BJ (cell line): ENCODE results near the gene TEX2. TPM values are rescaled to one million over a fixed set of nuclear protein-coding genes. Genes with fewer than 3 reads are reported as not detected.

Source experiments
- CTCF ChIA-PET: fragments of 350-600 bp; formaldehyde crosslinking; extraction: SDS; loops from one replicate; lab custom pipeline; 2021; ENCODE audit warnings: antibody characterized with exemption, inconsistent platforms; lab: Yijun Ruan, JAX
- POLR2A ChIA-PET: fragments of 300-600 bp; sonication (Branson Sonifier 250); formaldehyde crosslinking; extraction: SDS; loops from one replicate; lab custom pipeline; 2021; ENCODE audit warnings: antibody characterized with exemption; lab: Charles Lee
- DNase-seq: peaks from one replicate; pipeline ENCODE4 v3.0.0-alpha.2; 2011; ENCODE audit warnings: low read depth
- H3K27me3 ChIP-seq: 2 replicates; pipeline ENCODE4 v1.6.0; 2011; ENCODE audit warnings: low read length; ENCODE audit not compliant: control insufficient read depth, insufficient read depth
- H3K36me3 ChIP-seq: 2 replicates; pipeline ENCODE4 v1.5.1; 2011; ENCODE audit warnings: low read length; ENCODE audit not compliant: control insufficient read depth, insufficient read depth
- H3K4me3 ChIP-seq: 2 replicates; pipeline ENCODE4 v1.5.1; 2011; ENCODE audit warnings: low read depth, mild to moderate bottlenecking, control low read depth, low read length
- polyA plus RNA-seq: library from polyadenylated mRNA; depleted of rRNA; stranded (reverse); fragments of >200 nt; gene quantifications from 2 replicates; pipeline ENCODE4 v1.2.3, GENCODE V29; 2011
- TF ChIP-seq, protein P1 (sequence below): IDR thresholded peaks from 2 replicates; pipeline ENCODE4 v1.5.1; 2011; ENCODE audit warnings: low read depth, mild to moderate bottlenecking, control low read depth, inconsistent platforms, low read length, moderate library complexity; ENCODE audit not compliant: insufficient read depth

Gene TEX2
- polyA plus RNA-seq, 1 experiment = 35.0 TPM

DNA sequence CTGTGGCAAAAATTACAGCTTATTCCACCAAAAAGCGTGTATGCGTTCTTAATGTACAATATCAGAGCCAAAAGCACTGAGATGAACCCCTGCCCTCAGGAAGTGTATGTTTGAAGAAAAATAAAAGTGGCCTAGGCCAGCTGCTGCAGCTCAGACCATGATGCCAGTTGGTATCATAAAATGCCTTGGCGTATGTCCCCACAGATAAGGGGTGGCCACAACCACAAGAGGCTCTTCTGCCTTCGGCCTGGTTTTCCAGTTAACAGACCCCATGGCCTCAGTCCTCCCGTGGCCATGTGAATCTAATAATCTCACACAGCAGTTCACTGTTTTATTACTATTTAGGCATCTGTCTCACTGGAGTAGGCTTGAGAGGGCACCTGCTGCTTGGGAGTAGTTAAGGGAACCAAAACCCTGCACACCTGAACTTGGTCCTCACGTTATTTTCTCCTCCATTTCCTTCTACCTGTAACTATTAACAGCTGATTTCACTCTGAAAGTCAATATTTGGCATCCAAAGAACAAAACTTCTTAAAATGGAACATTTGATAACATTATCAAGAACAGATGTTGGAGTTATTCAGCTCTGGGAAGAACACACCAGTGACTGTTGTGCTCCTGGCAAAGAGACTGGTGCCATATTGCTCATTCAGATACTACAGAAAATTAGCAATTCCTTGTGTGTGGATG, 98.3 kb downstream of the TEX2 start:
- TF ChIP-seq, protein P1, sequence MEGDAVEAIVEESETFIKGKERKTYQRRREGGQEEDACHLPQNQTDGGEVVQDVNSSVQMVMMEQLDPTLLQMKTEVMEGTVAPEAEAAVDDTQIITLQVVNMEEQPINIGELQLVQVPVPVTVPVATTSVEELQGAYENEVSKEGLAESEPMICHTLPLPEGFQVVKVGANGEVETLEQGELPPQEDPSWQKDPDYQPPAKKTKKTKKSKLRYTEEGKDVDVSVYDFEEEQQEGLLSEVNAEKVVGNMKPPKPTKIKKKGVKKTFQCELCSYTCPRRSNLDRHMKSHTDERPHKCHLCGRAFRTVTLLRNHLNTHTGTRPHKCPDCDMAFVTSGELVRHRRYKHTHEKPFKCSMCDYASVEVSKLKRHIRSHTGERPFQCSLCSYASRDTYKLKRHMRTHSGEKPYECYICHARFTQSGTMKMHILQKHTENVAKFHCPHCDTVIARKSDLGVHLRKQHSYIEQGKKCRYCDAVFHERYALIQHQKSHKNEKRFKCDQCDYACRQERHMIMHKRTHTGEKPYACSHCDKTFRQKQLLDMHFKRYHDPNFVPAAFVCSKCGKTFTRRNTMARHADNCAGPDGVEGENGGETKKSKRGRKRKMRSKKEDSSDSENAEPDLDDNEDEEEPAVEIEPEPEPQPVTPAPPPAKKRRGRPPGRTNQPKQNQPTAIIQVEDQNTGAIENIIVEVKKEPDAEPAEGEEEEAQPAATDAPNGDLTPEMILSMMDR = no peak
- no peak overlapping the region for H3K4me3 ChIP-seq
- POLR2A ChIA-PET = interaction anchor here (0.6 kb wide), 1 partner anchor 19 kb away, joined by 4 read pairs; no protein-coding TSS in a partner anchor
- no peaks in the 10 kb centered on the region for H3K27me3 ChIP-seq
- DNase-seq = no peak
- H3K36me3 ChIP-seq = no peaks in the 10 kb centered on the region; the same call in 1 of the 2 replicates
- CTCF ChIA-PET = interaction anchor here (1.1 kb wide), 1 partner anchor 11 kb away, joined by 3 read pairs; no protein-coding TSS in a partner anchor

- no peak for DNase-seq
- CTCF ChIA-PET = no interaction called here
- Histone ChIP-seq H3K36me3 (no peaks in the 10 kb centered on the region; the same call in 1 of the 2 replicates), H3K4me3 (no peak overlapping the region), H3K27me3 (no peaks in the 10 kb centered on the region)
- POLR2A ChIA-PET = no interaction called here
- TF ChIP-seq, protein P1 = no peak
Measured at GRCh38 chr17:64163468-64163867, 99.6 kb downstream of the TEX2 start.

- ChIA-PET CTCF (interaction anchor here (0.9 kb wide), 1 partner anchor 8 kb away, joined by 3 read pairs; no protein-coding TSS in a partner anchor), POLR2A (no interaction called here)
- H3K36me3 ChIP-seq = peaks cover 1% of the 10 kb centered on the region; the same call in 1 of the 2 replicates
- no peaks in the 10 kb centered on the region for H3K27me3 ChIP-seq
- no peak for DNase-seq
- TF ChIP-seq, protein P1 = no peak
- no peak overlapping the region for H3K4me3 ChIP-seq
Measured at GRCh38 chr17:64162554-64162953, 100.5 kb downstream of the TEX2 start.

- CTCF ChIA-PET = interaction anchor here (0.6 to 0.7 kb wide), 2 partner anchors 28 to 43 kb away, joined by 3 read pairs; no protein-coding TSS in a partner anchor
- POLR2A ChIA-PET = no interaction called here
Measured at GRCh38 chr17:64161380-64162176, 101.5 kb downstream of the TEX2 start.

More at GRCh38 chr17:64161380-64162176, 101.5 kb downstream of the TEX2 start:
- Histone ChIP-seq H3K36me3 (peaks cover 1% of the 10 kb centered on the region; the same call in 1 of the 2 replicates), H3K27me3 (no peaks in the 10 kb centered on the region), H3K4me3 (no peak overlapping the region)
- DNase-seq = no peak
- TF ChIP-seq, protein P1 = no peak
